H9 (cell line): ENCODE measurements around the gene TMEM201. TPM values are rescaled to one million over a fixed set of nuclear protein-coding genes. Genes with fewer than 3 reads are reported as not detected.

Experiments used
- DNase-seq: peaks from one replicate; pipeline ENCODE4 v3.0.0-alpha.2; 2017
- H2AFZ ChIP-seq: one replicate; pipeline ENCODE4 v1.6.1; 2013; ENCODE audit warnings: mild to moderate bottlenecking, low read length, control low read depth, moderate library complexity
- H2AK5ac ChIP-seq: 2 replicates; pipeline ENCODE4 v1.6.1; 2013; ENCODE audit warnings: low read length, control low read depth, mixed read lengths; ENCODE audit not compliant: insufficient read length
- H2BK120ac ChIP-seq: one replicate; pipeline ENCODE4 v1.6.1; 2013; ENCODE audit warnings: low read depth, mild to moderate bottlenecking, low read length, control low read depth, inconsistent platforms; ENCODE audit not compliant: poor library complexity, severe bottlenecking
- H2BK12ac ChIP-seq: 2 replicates; pipeline ENCODE4 v1.6.1; 2013; ENCODE audit warnings: low read length, control low read depth, mixed read lengths, low read depth; ENCODE audit not compliant: insufficient read length
- H2BK15ac ChIP-seq: 2 replicates; pipeline ENCODE4 v1.6.1; 2013; ENCODE audit warnings: low read depth, low read length, control low read depth
- H2BK20ac ChIP-seq: one replicate; pipeline ENCODE4 v1.6.1; 2013; ENCODE audit warnings: low read depth, mild to moderate bottlenecking, low read length, control low read depth, inconsistent platforms; ENCODE audit not compliant: poor library complexity, severe bottlenecking
- H2BK5ac ChIP-seq: 2 replicates; pipeline ENCODE4 v1.6.1; 2013; ENCODE audit warnings: low read length, control low read depth, mixed read lengths; ENCODE audit not compliant: insufficient read length
- H3K14ac ChIP-seq: 2 replicates; pipeline ENCODE4 v1.6.1; 2013; ENCODE audit warnings: low read length, control low read depth; ENCODE audit not compliant: insufficient read depth
- H3K18ac ChIP-seq: 2 replicates; pipeline ENCODE4 v1.6.1; 2013; ENCODE audit warnings: low read depth, mild to moderate bottlenecking, mixed read lengths, low read length, control low read depth; ENCODE audit not compliant: insufficient read length
- H3K23ac ChIP-seq: 2 replicates; pipeline ENCODE4 v1.6.1; 2013; ENCODE audit warnings: low read length, control low read depth, mixed read lengths, low read depth; ENCODE audit not compliant: insufficient read length
- H3K23me2 ChIP-seq: 2 replicates; pipeline ENCODE4 v1.6.1; 2013; ENCODE audit warnings: low read depth, mild to moderate bottlenecking, mixed read lengths, low read length, control low read depth; ENCODE audit not compliant: insufficient read length, poor library complexity, severe bottlenecking
- H3K27ac ChIP-seq: 2 replicates; pipeline ENCODE4 v1.5.1; 2013; ENCODE audit warnings: low read length, control low read depth, mixed read lengths, low read depth; ENCODE audit not compliant: insufficient read length
- H3K27me3 ChIP-seq: 2 replicates; pipeline ENCODE4 v1.6.1; 2013; ENCODE audit warnings: low read length, control low read depth, inconsistent platforms; ENCODE audit not compliant: insufficient read depth
- H3K4ac ChIP-seq: 2 replicates; pipeline ENCODE4 v1.6.1; 2013; ENCODE audit warnings: low read depth, mild to moderate bottlenecking, control low read depth, inconsistent platforms, low read length, moderate library complexity
- H3K4me1 ChIP-seq: 2 replicates; pipeline ENCODE4 v1.6.1; 2013; ENCODE audit warnings: low read length, control low read depth, inconsistent platforms; ENCODE audit not compliant: insufficient read depth
- H3K4me2 ChIP-seq: 2 replicates; pipeline ENCODE4 v1.6.1; 2013; ENCODE audit warnings: low read length, control low read depth, mixed read lengths; ENCODE audit not compliant: insufficient read length, insufficient read depth
- H3K56ac ChIP-seq: 2 replicates; pipeline ENCODE4 v1.6.1; 2013; ENCODE audit warnings: low read depth, mild to moderate bottlenecking, mixed read lengths, low read length, control low read depth; ENCODE audit not compliant: insufficient read length
- H3K79me1 ChIP-seq: 2 replicates; pipeline ENCODE4 v1.6.1; 2013; ENCODE audit warnings: low read depth, mild to moderate bottlenecking, moderate library complexity, low read length, control low read depth, inconsistent platforms; ENCODE audit not compliant: insufficient read depth, poor library complexity, severe bottlenecking
- H3K79me2 ChIP-seq: 2 replicates; pipeline ENCODE4 v1.6.1; 2013; ENCODE audit warnings: low read length, control low read depth, inconsistent platforms; ENCODE audit not compliant: insufficient read depth
- H3K9ac ChIP-seq: 2 replicates; pipeline ENCODE4 v1.6.1; 2013; ENCODE audit warnings: low read length, control low read depth, mixed read lengths; ENCODE audit not compliant: insufficient read length; ENCODE audit errors: extremely low read depth
- H3K9me3 ChIP-seq: one replicate; pipeline ENCODE4 v1.6.1; 2013; ENCODE audit warnings: low read depth, low read length, inconsistent platforms; ENCODE audit not compliant: control insufficient read depth
- H3T11ph ChIP-seq: one replicate; pipeline ENCODE4 v1.6.1; 2013; ENCODE audit warnings: mild to moderate bottlenecking, low read length, control low read depth, inconsistent platforms
- H4K20me1 ChIP-seq: one replicate; pipeline ENCODE4 v1.6.1; 2013; ENCODE audit not compliant: control insufficient read depth, insufficient read length, insufficient read depth
- H4K5ac ChIP-seq: 2 replicates; pipeline ENCODE4 v1.6.1; 2013; ENCODE audit warnings: low read depth, mild to moderate bottlenecking, mixed read lengths, low read length, control low read depth; ENCODE audit not compliant: insufficient read length
- H4K8ac ChIP-seq: replicated peaks from 2 replicates; pipeline ENCODE4 v1.6.1; 2013; ENCODE audit warnings: low read length, control low read depth, mixed read lengths, low read depth; ENCODE audit not compliant: insufficient read length
- H4K91ac ChIP-seq: 2 replicates; pipeline ENCODE4 v1.6.1; 2013; ENCODE audit warnings: low read depth, mild to moderate bottlenecking, moderate library complexity, mixed read lengths, low read length, control low read depth; ENCODE audit not compliant: insufficient read length
- H3K27ac Mint-ChIP-seq, 3 experiments: 2 replicates in 2 of 3; 3 replicates in 1 of 3; pipeline ENCODE4 v1.8.0; 2020 to 2021; ENCODE audit warnings: mixed read lengths in 3 of 3, mild to moderate bottlenecking in 1 of 3, moderate library complexity in 1 of 3
- H3K27me3 Mint-ChIP-seq: 2 replicates; pipeline ENCODE4 v1.8.0; 2021; ENCODE audit warnings: low read depth, mild to moderate bottlenecking, moderate library complexity, mixed read lengths
- H3K36me3 Mint-ChIP-seq, 3 experiments: 2 replicates in 2 of 3; 3 replicates in 1 of 3; pipeline ENCODE4 v1.8.0; 2020 to 2021; ENCODE audit warnings: low read depth in 3 of 3, mixed read lengths in 3 of 3; ENCODE audit not compliant: insufficient read depth in 1 of 3
- H3K4me1 Mint-ChIP-seq, 2 experiments: 2 replicates each; pipeline ENCODE4 v1.8.0; 2020; ENCODE audit warnings: mixed read lengths in 2 of 2
- H3K4me3 Mint-ChIP-seq, 2 experiments: 2 replicates in 1 of 2; 3 replicates in 1 of 2; pipeline ENCODE4 v1.8.0; 2020 to 2021; ENCODE audit warnings: mild to moderate bottlenecking in 2 of 2, mixed read lengths in 2 of 2, moderate library complexity in 1 of 2
- H3K9me3 Mint-ChIP-seq, 2 experiments: 2 replicates in 1 of 2; 3 replicates in 1 of 2; pipeline ENCODE4 v1.8.0; 2020; ENCODE audit warnings: mild to moderate bottlenecking in 2 of 2, mixed read lengths in 2 of 2, moderate library complexity in 1 of 2
- CTCF ChIP-seq: fragments of 200-600 bp; sonication (generic); conservative IDR thresholded peaks from 3 replicates; pipeline ENCODE4 v1.8.0; 2021; ENCODE audit warnings: antibody characterized with exemption, mild to moderate bottlenecking
- WGBS: extraction: QIAGEN DNeasy Blood & Tissue Kit; methylation state at CpG from one replicate; pipeline ENCODE4 v1.1.7; 2013; ENCODE audit warnings: missing lambda C conversion rate, low lambda C conversion rate, mixed read lengths; ENCODE audit not compliant: insufficient read length; ENCODE audit errors: extremely low coverage; 5-methylcytosine and 5-hydroxymethylcytosine counted together
- total RNA-seq: library from RNA; stranded (reverse); gene quantifications from 2 replicates; pipeline ENCODE4 v1.2.1, GENCODE V29; 2021

The TMEM201 gene
- total RNA-seq, 1 experiment from 2014 or later: 31.0 TPM

- H3K27ac Mint-ChIP-seq: no peak overlapping the region; a peak in 1 of 7 replicates
- no peak overlapping the region for H2BK15ac ChIP-seq
- no peaks in the 10 kb centered on the region for H3K23me2 ChIP-seq
- H3K27ac ChIP-seq: no peak overlapping the region
- no peak overlapping the region for H3K4ac ChIP-seq
- H3K36me3 Mint-ChIP-seq: no peaks in the 10 kb centered on the region; a peak in 1 of 7 replicates
- no peak overlapping the region for H4K91ac ChIP-seq
- no peak overlapping the region for H3K9ac ChIP-seq
- no peak for TF ChIP-seq CTCF
- H3K9me3 Mint-ChIP-seq: peaks cover 8 to 9% of the 10 kb centered on the region in 2 experiments
- H3K4me3 Mint-ChIP-seq: no peak overlapping the region
- H4K5ac ChIP-seq: no peak overlapping the region
- H2BK5ac ChIP-seq: no peak overlapping the region
- H3K4me2 ChIP-seq: no peak overlapping the region
- no peaks in the 10 kb centered on the region for H3K79me2 ChIP-seq
- H3K4me1 Mint-ChIP-seq: peaks cover 0 to 17% of the 10 kb centered on the region in 2 experiments; a peak in 3 of 4 replicates
- no peak overlapping the region for H2BK12ac ChIP-seq
- H3K23ac ChIP-seq: no peak overlapping the region
- H3K9me3 ChIP-seq: no peaks in the 10 kb centered on the region
- no peak overlapping the region for H2AFZ ChIP-seq
- no peaks in the 10 kb centered on the region for H3K27me3 ChIP-seq
- no CpG with 5 or more reads among the region's 8 CpGs for WGBS
- no peak overlapping the region for H3K14ac ChIP-seq
- peaks cover 33% of the 10 kb centered on the region for H3K27me3 Mint-ChIP-seq
- H3T11ph ChIP-seq: no peak overlapping the region
- no peaks in the 10 kb centered on the region for H3K79me1 ChIP-seq
- no peak overlapping the region for H3K18ac ChIP-seq
- no peak overlapping the region for H4K8ac ChIP-seq
- H3K56ac ChIP-seq: no peak overlapping the region
- H2AK5ac ChIP-seq: no peak overlapping the region
- no peaks in the 10 kb centered on the region for H3K4me1 ChIP-seq
- H2BK120ac ChIP-seq: no peak overlapping the region
- DNase-seq: no peak
- H4K20me1 ChIP-seq: no peaks in the 10 kb centered on the region
- H2BK20ac ChIP-seq: no peak overlapping the region
Measured at GRCh38 chr1:9630331-9631111, 41.8 kb downstream of the TMEM201 start.
